NCI-H2081 treated with DMSO at 0.1 percent for 48 hours (cell line): ENCODE data around the gene IFNA16.
"Not testable (repeated sequence)": the region's sequence is repeated elsewhere in the genome, so short reads cannot be mapped to it uniquely, and the experiment has no call there.

Experiments used
- DNase-seq: peaks from one replicate; lab custom pipeline; 2025; lab: John Stamatoyannopoulos, UW

IFNA16 gene

GRCh38 chr9:21194867-21195776 lies 22.0 kb downstream of the IFNA16 start:
- not testable (repeated sequence) for DNase-seq

- DNase-seq = not testable (repeated sequence)
Observed at GRCh38 chr9:21187487-21187886, 29.6 kb downstream of the IFNA16 start, which contains the start of gene IFNA4. IFNA4 (minus strand) TSS chr9:21187587; CDS start chr9:21187531, 56 bp downstream.

- not testable (repeated sequence) for DNase-seq
Observed at GRCh38 chr9:21182810-21183736, 34.0 kb downstream of the IFNA16 start.

- no peak for DNase-seq
Observed at GRCh38 chr9:21174671-21175070, 42.4 kb downstream of the IFNA16 start.

- DNase-seq = no peak
Observed at GRCh38 chr9:21172156-21172555, 45.0 kb downstream of the IFNA16 start.

- DNase-seq = no peak
Observed at GRCh38 chr9:21171351-21171750, 45.8 kb downstream of the IFNA16 start.

GRCh38 chr9:21166560-21166959 lies 50.6 kb downstream of the IFNA16 start, which contains the start of gene IFNA21:
IFNA21 (minus strand) TSS chr9:21166660; CDS start chr9:21166612, 48 bp downstream.
- not testable (repeated sequence) for DNase-seq
